ENCODE results near the gene DDAH2.

DDAH2 gene

GRCh38 chr6:31701666-31702404 lies 27.3 kb downstream of the DDAH2 start:
- peak; percentile 10 for DNase-seq

GRCh38 chr6:31700740-31701401 lies 28.2 kb downstream of the DDAH2 start:
- DNase-seq: no peak
- in situ Hi-C loops (cut with HindIII; ENCODE audit: low pct_ligation_motif_present, low pct_unique_long_range_greater_than_20kb, low sequenced_read_pairs): no loop called here

More at GRCh38 chr6:31701666-31702404, 27.3 kb downstream of the DDAH2 start:
- in situ Hi-C loops (cut with HindIII; ENCODE audit: low pct_ligation_motif_present, low pct_unique_long_range_greater_than_20kb, low sequenced_read_pairs): no loop called here

GRCh38 chr6:31697555-31697954 lies 31.5 kb downstream of the DDAH2 start:
- in situ Hi-C loops (cut with HindIII; ENCODE audit: low pct_ligation_motif_present, low pct_unique_long_range_greater_than_20kb, low sequenced_read_pairs): no loop called here
- no peak for DNase-seq

GRCh38 chr6:31693535-31693934 lies 35.6 kb downstream of the DDAH2 start:
- DNase-seq: no peak
- in situ Hi-C loops (cut with HindIII; ENCODE audit: low pct_ligation_motif_present, low pct_unique_long_range_greater_than_20kb, low sequenced_read_pairs): no loop called here

- DNase-seq: no peak
- in situ Hi-C loops (cut with HindIII; ENCODE audit: low pct_ligation_motif_present, low pct_unique_long_range_greater_than_20kb, low sequenced_read_pairs): no loop called here
Observed at GRCh38 chr6:31692886-31693285, 36.2 kb downstream of the DDAH2 start.

DNA sequence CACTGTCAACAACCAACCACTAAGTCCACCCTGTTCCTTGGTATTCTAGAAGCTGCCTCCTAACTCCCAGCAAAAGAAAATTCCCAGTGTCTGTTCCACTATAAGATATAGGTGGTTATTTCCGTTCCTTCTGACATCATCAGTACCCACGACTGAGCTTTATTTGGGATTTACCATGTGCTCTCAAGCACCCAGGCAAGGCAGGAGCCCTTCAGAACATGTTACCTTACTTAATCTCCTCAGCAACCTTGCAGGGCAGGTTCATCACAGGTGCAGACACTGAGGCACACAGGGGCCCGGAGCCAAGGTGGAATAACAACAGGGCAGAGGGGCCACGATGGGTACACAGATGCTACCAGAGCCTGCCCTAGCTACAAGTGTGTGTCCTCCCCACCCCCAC lies 36.7 kb downstream of the DDAH2 start:
- in situ Hi-C loops (cut with HindIII; ENCODE audit: low pct_ligation_motif_present, low pct_unique_long_range_greater_than_20kb, low sequenced_read_pairs): no loop called here
- DNase-seq: no peak

DNA sequence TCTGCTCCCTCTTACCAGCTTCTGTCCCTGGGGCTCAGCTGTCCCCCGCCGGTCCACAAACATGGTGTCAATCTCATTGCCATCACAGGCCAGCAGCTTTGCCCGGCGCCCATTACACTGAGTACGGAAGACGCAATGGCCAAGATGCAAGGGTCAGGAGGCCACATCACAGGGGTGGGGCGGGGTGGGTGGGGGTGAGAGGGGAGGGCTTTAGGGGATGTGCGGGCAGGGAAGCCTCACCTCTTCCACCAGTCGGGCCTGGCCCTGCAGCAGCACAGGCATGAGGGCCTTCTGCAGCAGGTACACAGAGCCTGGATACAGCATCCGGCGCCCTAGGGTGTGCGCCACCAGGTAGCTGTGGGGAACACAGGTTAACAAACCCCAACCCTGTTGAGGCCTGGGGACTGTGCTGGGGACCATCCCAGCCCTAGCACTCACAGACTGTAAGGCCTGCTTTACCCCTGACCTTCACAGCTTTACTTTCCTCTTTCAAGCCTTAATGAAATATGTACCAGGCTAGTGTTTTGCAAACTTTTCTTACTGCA lies 37.5 kb downstream of the DDAH2 start:
- in situ Hi-C loops (cut with HindIII; ENCODE audit: low pct_ligation_motif_present, low pct_unique_long_range_greater_than_20kb, low sequenced_read_pairs): no loop called here
- no peak for DNase-seq

DNA sequence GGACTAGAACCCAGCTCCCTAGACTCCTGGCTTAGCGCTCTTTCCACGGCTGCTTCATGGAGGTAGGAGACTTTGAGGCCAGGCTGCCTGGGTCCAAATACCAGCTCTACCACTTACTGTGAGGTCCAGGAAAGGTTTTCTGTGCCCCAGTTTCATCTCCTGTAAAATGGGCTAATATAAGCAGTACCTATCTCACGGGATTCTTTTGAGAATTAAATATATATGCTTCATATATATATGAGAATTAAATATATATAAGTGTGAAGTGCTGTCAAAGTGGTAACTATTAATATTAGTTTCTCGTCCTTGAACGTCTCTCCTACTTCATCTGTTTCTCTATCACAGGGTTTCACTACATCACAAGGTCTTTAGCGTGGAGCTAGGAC lies 38.0 kb downstream of the DDAH2 start:
- DNase-seq: no peak
- in situ Hi-C loops (cut with HindIII; ENCODE audit: low pct_ligation_motif_present, low pct_unique_long_range_greater_than_20kb, low sequenced_read_pairs): no loop called here

- in situ Hi-C loops (cut with HindIII; ENCODE audit: low pct_ligation_motif_present, low pct_unique_long_range_greater_than_20kb, low sequenced_read_pairs): no loop called here
- no peak for DNase-seq
Observed at GRCh38 chr6:31690231-31691077, 38.6 kb downstream of the DDAH2 start.

GRCh38 chr6:31689249-31690110 lies 39.6 kb downstream of the DDAH2 start:
- DNase-seq: no peak
- in situ Hi-C loops (cut with HindIII; ENCODE audit: low pct_ligation_motif_present, low pct_unique_long_range_greater_than_20kb, low sequenced_read_pairs): no loop called here

GRCh38 chr6:31687860-31688693 lies 41.0 kb downstream of the DDAH2 start:
- no peak for DNase-seq
- in situ Hi-C loops (cut with HindIII; ENCODE audit: low pct_ligation_motif_present, low pct_unique_long_range_greater_than_20kb, low sequenced_read_pairs): no loop called here

- in situ Hi-C loops (cut with HindIII; ENCODE audit: low pct_ligation_motif_present, low pct_unique_long_range_greater_than_20kb, low sequenced_read_pairs): no loop called here
- DNase-seq: no peak
Observed at GRCh38 chr6:31687321-31687720, 41.8 kb downstream of the DDAH2 start.

DNA sequence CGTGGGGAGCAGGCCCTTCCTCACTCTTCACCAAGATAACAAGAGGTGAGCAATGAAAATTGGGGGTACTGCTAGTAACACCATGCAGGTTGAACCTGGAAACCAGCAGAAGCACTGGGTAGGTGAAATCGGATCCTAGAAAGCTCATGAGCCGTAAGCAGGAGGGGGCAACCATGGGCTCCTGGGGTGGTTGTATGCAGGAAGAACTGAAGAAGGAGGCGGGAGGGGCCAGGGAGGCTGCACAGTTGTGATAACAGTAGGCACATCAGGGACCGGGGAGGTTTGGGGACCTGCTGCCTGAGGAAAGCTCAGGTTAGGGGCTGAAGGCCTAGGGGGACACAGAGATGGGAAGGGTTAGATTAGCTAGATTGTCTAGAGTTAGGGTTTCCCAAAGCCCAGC lies 42.6 kb downstream of the DDAH2 start:
- no peak for DNase-seq
- in situ Hi-C loops (cut with HindIII; ENCODE audit: low pct_ligation_motif_present, low pct_unique_long_range_greater_than_20kb, low sequenced_read_pairs): no loop called here

GRCh38 chr6:31683591-31683990 lies 45.5 kb downstream of the DDAH2 start:
- in situ Hi-C loops (cut with HindIII; ENCODE audit: low pct_ligation_motif_present, low pct_unique_long_range_greater_than_20kb, low sequenced_read_pairs): no loop called here
- DNase-seq: no peak

DNA sequence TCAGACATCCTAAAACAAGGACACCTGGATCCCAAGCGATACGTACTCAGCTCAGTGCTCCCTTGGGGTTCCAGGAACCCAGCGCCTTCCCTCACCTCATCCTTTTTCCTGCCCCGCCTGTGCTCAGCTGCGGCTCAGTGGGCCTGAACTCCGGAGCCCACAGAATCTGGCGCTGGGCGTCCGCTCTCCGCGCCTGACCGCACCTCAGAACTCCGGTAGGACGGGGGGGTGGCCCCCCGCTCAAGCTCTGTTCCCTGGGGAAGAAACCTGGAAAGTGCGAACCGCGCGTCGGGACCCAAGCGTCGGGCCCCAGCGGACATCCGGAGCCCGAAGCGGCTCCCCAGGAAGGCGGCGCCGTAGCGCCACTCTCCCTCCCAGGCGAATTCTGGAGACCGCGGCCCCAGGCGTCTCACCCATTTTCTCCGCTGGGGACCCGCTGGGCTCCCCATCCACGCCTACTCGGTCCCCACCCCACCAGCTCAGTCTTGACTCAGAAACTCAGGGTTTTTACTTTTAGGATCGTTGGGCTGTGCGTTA lies 47.9 kb downstream of the DDAH2 start:
- in situ Hi-C loops (cut with HindIII; ENCODE audit: low pct_ligation_motif_present, low pct_unique_long_range_greater_than_20kb, low sequenced_read_pairs): no loop called here
- DNase-seq: peak; percentile 83

DNA sequence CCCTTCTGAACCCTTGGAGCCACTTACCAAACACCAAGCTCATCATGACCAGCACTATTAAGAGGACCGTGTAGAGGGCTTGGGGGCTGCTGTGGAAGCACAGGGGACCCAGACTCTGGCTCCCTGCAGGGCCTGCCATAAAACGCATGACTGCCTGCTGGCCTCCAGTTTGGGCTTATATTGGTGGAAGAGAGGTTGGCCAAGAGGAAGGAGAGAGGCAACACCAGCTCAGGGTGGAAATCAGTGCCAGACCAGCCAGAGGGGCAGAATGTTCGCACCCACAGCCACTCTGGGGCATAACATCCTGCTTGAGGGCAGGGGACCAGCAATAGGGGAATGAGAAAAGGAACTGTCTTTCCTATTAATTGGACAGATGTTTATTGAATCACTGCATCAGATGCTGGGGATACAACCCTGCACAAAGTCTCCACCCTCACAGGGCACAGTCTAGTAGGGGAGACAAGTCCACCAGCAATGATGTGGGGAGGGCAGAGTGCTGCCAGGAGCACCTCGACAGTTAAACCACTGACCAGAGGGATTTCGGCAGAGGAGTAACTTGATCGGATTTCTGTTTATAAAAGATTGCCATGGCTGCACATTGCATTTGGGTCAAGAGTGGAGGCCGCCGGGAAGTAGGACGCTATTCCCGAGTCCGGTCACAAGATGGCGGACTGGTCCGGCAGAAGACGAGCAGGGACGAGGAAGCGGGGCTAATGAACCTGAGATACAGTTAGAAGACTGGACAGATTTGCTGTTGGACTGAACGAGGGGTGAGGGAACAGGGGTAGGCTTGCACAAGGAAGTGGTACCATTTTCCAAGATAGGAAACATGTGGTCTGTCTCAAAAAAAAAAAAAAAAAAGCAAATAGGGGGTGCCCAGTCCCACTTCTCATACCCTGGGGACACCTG lies 48.6 kb downstream of the DDAH2 start, which contains the start of gene LY6G5C:
Gene LY6G5C (minus strand): TSS at position 842 of the 909 bp plus-strand sequence. CDS start 694 bp downstream, at position 148.
- in situ Hi-C loops (cut with HindIII; ENCODE audit: low pct_ligation_motif_present, low pct_unique_long_range_greater_than_20kb, low sequenced_read_pairs): no loop called here
- DNase-seq: peak; percentile 82
